ENCODE measurements around the gene ATP1A2. TPM values are rescaled to one million over a fixed set of nuclear protein-coding genes. Genes with fewer than 3 reads are reported as not detected.

ATP1A2 gene
- total RNA-seq, 1 donor from 2014 or later = 14.5 TPM

DNA sequence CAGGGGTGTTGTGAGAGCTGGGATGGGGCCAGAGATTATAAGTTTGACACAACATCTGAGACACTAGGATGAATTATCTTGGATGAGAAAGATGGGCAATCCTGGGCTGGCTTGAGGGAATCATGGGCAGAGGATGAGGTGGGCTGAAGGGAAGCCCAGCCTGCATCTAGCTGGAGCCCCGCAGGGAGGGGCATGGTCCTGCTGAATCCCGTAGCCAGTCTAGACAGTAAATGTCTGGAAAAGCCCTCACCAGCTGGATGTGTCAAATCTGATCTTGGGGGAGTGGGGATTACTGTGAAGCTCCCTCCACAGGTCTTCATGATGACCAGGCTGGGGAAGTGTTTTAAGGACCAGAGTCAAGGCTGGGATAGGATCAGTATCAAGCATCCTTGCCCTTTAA is 71.2 kb downstream of the ATP1A2 start:
- Mint-ChIP-seq H3K4me1 (ENCODE audit: unreplicated experiment) (peaks cover 10% of the 10 kb centered on the region), H3K27ac (no peak overlapping the region), H3K36me3 (no peaks in the 10 kb centered on the region), H3K9me3 (no peaks in the 10 kb centered on the region), H3K4me3 (no peak overlapping the region), H3K27me3 (no peaks in the 10 kb centered on the region)
- TF ChIP-seq, protein P1, sequence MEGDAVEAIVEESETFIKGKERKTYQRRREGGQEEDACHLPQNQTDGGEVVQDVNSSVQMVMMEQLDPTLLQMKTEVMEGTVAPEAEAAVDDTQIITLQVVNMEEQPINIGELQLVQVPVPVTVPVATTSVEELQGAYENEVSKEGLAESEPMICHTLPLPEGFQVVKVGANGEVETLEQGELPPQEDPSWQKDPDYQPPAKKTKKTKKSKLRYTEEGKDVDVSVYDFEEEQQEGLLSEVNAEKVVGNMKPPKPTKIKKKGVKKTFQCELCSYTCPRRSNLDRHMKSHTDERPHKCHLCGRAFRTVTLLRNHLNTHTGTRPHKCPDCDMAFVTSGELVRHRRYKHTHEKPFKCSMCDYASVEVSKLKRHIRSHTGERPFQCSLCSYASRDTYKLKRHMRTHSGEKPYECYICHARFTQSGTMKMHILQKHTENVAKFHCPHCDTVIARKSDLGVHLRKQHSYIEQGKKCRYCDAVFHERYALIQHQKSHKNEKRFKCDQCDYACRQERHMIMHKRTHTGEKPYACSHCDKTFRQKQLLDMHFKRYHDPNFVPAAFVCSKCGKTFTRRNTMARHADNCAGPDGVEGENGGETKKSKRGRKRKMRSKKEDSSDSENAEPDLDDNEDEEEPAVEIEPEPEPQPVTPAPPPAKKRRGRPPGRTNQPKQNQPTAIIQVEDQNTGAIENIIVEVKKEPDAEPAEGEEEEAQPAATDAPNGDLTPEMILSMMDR (conservative IDR thresholded peaks at IDR 0.05) = no peak
- no peak for DNase-seq (ENCODE audit: extremely low spot score, unreplicated experiment)

DNA sequence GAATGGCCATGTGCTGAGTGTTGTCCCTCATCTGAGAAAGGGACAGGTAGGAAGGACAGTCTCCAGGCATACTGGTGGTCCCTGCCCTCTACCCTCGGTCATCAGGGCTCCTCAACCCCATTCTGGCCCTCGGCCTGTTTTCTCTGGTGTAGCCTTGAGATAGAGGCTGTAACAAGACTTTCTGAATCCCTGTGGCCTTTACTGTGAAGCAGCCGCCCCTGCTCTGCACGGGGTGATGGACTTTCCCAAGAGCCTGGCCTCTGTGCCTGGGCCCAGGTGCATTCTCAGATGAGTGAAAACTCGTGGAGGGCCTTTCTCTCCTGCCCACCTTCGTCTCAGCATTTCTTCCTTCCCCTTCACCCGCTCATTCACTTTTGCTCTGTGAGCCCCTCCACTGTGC is 71.8 kb downstream of the ATP1A2 start:
- Mint-ChIP-seq H3K36me3 (no peaks in the 10 kb centered on the region), H3K27me3 (no peaks in the 10 kb centered on the region), H3K4me1 (ENCODE audit: unreplicated experiment) (peaks cover 10% of the 10 kb centered on the region), H3K9me3 (no peaks in the 10 kb centered on the region), H3K27ac (no peak overlapping the region), H3K4me3 (no peak overlapping the region)
- DNase-seq (ENCODE audit: extremely low spot score, unreplicated experiment) = no peak
- TF ChIP-seq, protein P1 (conservative IDR thresholded peaks at IDR 0.05) = no peak

DNA sequence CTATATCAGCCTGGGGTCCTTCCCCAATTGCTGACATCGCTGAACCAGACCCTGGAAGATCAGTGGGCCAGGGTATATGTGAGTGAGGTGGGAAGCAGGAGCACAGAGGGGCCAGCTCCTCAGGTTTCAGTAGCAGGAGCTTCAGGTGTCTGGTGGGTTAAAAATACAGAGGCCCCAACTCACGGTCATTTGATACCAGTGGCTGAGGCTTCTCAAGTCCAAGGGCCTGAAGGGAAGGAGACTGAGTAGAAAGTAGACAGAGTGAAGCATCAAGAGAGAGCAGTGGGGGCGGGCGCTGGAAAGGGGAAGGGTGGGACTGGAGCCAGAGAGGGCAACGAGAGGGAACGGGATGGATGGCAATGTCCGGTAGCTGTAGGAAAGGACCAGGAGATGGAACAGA is 72.8 kb downstream of the ATP1A2 start:
- H3K36me3 Mint-ChIP-seq = no peaks in the 10 kb centered on the region
- peaks cover 10% of the 10 kb centered on the region for H3K4me1 Mint-ChIP-seq (ENCODE audit: unreplicated experiment)
- no peaks in the 10 kb centered on the region for H3K9me3 Mint-ChIP-seq
- no peak for DNase-seq (ENCODE audit: extremely low spot score, unreplicated experiment)
- no peak overlapping the region for H3K27ac Mint-ChIP-seq
- TF ChIP-seq, protein P1 (conservative IDR thresholded peaks at IDR 0.05) = no peak
- H3K4me3 Mint-ChIP-seq = no peak overlapping the region
- H3K27me3 Mint-ChIP-seq = no peaks in the 10 kb centered on the region

DNA sequence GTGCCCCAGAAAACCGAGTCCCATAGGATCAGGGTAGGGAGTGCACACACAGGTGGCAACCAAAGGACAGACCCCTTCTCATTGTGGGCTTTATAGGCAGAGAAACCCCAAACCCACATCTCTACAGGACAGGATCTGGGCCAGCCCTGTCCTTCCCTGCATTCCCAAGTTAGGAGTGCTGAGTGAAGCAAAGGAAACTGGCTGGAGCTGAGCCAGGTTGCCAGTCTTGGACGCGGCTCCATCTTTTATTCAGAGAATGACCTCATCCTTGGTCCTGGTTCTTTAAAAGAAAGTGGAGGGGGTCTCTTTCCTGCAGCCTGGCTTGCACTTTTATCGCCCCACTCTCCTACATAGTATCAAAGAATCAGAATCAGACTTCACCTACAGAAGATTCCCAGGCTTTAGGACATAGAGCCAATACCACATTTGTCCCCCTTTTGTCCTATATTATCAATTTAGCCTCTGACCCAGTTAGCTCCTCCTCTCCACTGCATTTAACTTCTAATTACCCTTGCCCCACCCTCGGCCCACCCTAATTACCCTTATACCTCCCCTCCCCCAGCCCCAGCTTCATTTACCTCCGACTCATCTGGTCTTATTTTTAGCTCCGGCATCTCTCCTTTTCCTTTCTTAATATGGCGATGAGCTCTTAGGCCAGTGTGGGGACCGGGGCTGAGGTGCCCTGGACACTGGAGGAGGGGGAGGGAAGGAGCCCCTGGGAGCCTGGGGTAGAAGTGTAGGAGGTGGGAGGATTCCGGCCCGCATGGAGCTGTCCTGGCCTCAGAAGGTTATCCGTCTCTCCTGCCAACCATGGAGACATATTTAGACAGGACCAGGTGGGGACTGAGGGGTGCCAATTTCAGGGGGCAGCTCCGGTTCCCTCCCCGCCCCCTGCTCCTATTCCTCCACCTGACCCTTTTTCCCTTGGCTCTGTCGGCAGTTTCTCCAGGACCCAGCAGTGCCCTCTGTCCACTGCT is 74.4 kb downstream of the ATP1A2 start, which contains the start of gene CASQ1:
TSS of gene CASQ1 (plus strand) at position 927 of the 977 bp plus-strand sequence. CDS start 177 bp downstream, outside the sequence.
- no peak for DNase-seq (ENCODE audit: extremely low spot score, unreplicated experiment)
- H3K27ac Mint-ChIP-seq = no peak within 1 kb of the TSS

DNA sequence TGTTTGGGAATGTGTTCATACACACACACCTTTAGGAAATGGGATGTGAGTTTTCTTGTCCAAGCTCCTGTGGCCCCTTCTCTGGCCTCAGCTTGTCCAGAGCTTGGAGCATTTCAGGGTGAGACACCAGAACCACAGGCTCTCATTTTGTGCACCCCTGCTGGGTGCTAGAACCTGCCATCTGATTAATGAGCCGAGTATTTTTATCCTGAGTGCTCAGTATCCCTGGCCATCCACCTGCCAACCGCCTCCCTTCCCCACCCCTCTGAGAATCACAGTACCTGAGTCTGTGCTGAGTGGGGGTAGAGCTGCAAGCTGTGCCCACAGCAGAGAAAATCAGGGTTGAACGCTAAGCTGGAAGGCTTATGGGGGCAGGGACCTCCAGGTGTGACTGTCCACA is 76.2 kb downstream of the ATP1A2 start:
- H3K36me3 Mint-ChIP-seq = no peaks in the 10 kb centered on the region
- TF ChIP-seq, protein P1 (conservative IDR thresholded peaks at IDR 0.05) = no peak
- H3K9me3 Mint-ChIP-seq = no peaks in the 10 kb centered on the region
- no peak overlapping the region for H3K4me3 Mint-ChIP-seq
- no peak overlapping the region for H3K27ac Mint-ChIP-seq
- no peaks in the 10 kb centered on the region for H3K27me3 Mint-ChIP-seq
- DNase-seq (ENCODE audit: extremely low spot score, unreplicated experiment) = no peak
- peaks cover 10% of the 10 kb centered on the region for H3K4me1 Mint-ChIP-seq (ENCODE audit: unreplicated experiment)

More for the DNA sequence above, 74.4 kb downstream of the ATP1A2 start, which contains the start of gene CASQ1:
- Mint-ChIP-seq H3K4me1 (ENCODE audit: unreplicated experiment) (peaks cover 10% of the 10 kb centered on the region), H3K9me3 (no peaks in the 10 kb centered on the region), H3K4me3 (peak within 1 kb of the TSS; percentile 4), H3K27me3 (no peaks in the 10 kb centered on the region), H3K36me3 (no peaks in the 10 kb centered on the region)
- TF ChIP-seq, protein P1 (conservative IDR thresholded peaks at IDR 0.05) = no peak

Measured in type B pancreatic cell (in vitro differentiated cells).